ENCODE measurements around the gene CGB7. TPM values are rescaled to one million over a fixed set of nuclear protein-coding genes. Genes with fewer than 3 reads are reported as not detected.

Gene CGB7
- total RNA-seq, 1 donor from 2014 or later = not detected

Small RNA genes lying within 50 kb of the gene (small RNA-seq; reads per million reads assigned to genes)
- not detected for gene MIR6798 (ENCODE audit: low replicate concordance)
- gene RN7SL708P (ENCODE audit: low replicate concordance) = not detected

Other genes with a start within 250 kb of the CGB7 start
- 7.1 TPM for gene BCAT2, start 246.7 kb downstream of the CGB7 start, total RNA-seq
- gene HSD17B14, start 221.3 kb downstream of the CGB7 start, total RNA-seq = 1.7 TPM
- 2.0 TPM for gene PLEKHA4, start 189.1 kb downstream of the CGB7 start, total RNA-seq
- 23.1 TPM for gene PPP1R15A, start 185.3 kb downstream of the CGB7 start, total RNA-seq
- not detected for gene TULP2, start 159.0 kb downstream of the CGB7 start, total RNA-seq
- 45.5 TPM for gene NUCB1, start 157.4 kb downstream of the CGB7 start, total RNA-seq
- 0.49 TPM for gene DHDH, start 124.0 kb downstream of the CGB7 start, total RNA-seq
- gene BAX, start 102.9 kb downstream of the CGB7 start, total RNA-seq = 15.2 TPM
- 634 TPM for gene FTL, start 92.4 kb downstream of the CGB7 start, total RNA-seq
- gene GYS1, start 64.4 kb downstream of the CGB7 start, total RNA-seq = 13.8 TPM
- gene RUVBL2, start 63.9 kb downstream of the CGB7 start, total RNA-seq = 60.5 TPM
- not detected for gene LHB, start 40.7 kb downstream of the CGB7 start, total RNA-seq
- not detected for gene CGB3, start 33.4 kb downstream of the CGB7 start, total RNA-seq
- gene CGB2, start 25.9 kb downstream of the CGB7 start, total RNA-seq = not detected
- gene CGB1, start 20.9 kb downstream of the CGB7 start, total RNA-seq = not detected
- not detected for gene CGB5, start 13.9 kb downstream of the CGB7 start, total RNA-seq
- not detected for gene CGB8, start 8.6 kb downstream of the CGB7 start, total RNA-seq
- gene NTF4, start 7.1 kb upstream of the CGB7 start, total RNA-seq = not detected
- gene KCNA7, start 14.9 kb upstream of the CGB7 start, total RNA-seq = not detected
- 110 TPM for gene SNRNP70, start 27.7 kb upstream of the CGB7 start, total RNA-seq
- 19.7 TPM for gene LIN7B, start 56.6 kb upstream of the CGB7 start, total RNA-seq
- 0.25 TPM for gene C19orf73, start 61.4 kb upstream of the CGB7 start, total RNA-seq
- 33.9 TPM for gene PPFIA3, start 61.8 kb upstream of the CGB7 start, total RNA-seq
- 0.25 TPM for gene HRC, start 97.6 kb upstream of the CGB7 start, total RNA-seq
- 4.2 TPM for gene TRPM4, start 100.0 kb upstream of the CGB7 start, total RNA-seq